Gastrocnemius medialis (tissue), 4 donors: Measurements from ENCODE around the gene HSCB.

Source experiments
- POLR2A ChIP-seq, 2 donors: fragments of 450-650 bp; IDR thresholded peaks; one replicate each; pipeline ENCODE4 v1.6.1; 2017; ENCODE audit warnings: antibody characterized with exemption in 2 of 2, mild to moderate bottlenecking in 2 of 2, moderate library complexity in 2 of 2
- TF ChIP-seq, protein P1 (sequence below), 5 experiments: fragments of 450-650 bp in 3 of 5; fragments of 200-600 bp in 2 of 5; sonication (generic) in 2 of 5; IDR thresholded peaks in 4 of 5; conservative IDR thresholded peaks in 1 of 5; 1 replicate in 4 of 5; 2 replicates in 1 of 5; pipeline ENCODE4 v1.5.1; 2016 to 2019; ENCODE audit warnings: antibody characterized with exemption in 5 of 5, mild to moderate bottlenecking in 3 of 5, moderate library complexity in 3 of 5

DNA sequence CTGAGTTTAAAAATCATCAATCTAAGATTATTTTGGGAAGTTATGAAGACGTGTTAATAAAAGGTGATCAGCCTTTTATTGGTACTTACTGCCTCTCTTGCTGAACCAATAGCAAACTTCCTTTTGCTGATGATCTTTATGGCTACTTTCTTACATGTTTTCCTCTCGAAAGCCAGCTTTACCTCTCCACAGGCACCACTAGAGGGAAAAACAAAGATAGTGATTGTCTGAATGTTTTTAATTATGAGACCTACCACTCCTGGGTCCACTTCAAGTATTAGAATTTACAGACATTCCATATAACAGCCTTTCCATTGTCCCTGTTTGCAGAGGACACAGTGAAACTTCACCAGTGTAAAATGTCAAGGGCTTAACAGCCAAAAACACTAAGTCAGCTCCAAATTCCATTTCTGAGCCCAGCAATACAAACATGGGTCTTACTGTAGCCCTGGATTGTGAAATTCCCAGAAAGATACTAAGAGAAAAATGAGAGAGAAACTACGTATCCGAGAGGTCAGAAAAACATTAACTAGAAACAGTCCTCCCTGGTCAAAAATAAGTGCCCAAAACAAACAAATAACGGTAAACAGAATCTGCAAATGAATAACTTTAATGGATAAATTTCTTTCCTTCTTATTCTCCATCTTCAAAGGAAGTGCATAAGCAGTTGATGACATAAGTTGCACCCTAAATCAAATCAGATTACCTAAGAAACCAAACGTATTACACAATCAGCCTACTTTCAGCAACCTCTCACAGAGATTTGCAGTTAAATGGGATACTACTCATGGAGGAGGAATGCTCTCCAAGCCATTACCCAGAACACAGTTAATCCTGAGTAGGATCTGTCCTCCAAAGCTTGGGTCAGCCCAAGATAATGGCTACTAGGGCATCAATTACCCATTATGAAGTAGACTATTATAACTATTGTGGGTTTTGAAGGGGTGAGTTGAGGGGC lies 29.7 kb upstream of the HSCB start:
- no peak for TF ChIP-seq POLR2A (IDR thresholded peaks at IDR 0.05)
- TF ChIP-seq, protein P1, sequence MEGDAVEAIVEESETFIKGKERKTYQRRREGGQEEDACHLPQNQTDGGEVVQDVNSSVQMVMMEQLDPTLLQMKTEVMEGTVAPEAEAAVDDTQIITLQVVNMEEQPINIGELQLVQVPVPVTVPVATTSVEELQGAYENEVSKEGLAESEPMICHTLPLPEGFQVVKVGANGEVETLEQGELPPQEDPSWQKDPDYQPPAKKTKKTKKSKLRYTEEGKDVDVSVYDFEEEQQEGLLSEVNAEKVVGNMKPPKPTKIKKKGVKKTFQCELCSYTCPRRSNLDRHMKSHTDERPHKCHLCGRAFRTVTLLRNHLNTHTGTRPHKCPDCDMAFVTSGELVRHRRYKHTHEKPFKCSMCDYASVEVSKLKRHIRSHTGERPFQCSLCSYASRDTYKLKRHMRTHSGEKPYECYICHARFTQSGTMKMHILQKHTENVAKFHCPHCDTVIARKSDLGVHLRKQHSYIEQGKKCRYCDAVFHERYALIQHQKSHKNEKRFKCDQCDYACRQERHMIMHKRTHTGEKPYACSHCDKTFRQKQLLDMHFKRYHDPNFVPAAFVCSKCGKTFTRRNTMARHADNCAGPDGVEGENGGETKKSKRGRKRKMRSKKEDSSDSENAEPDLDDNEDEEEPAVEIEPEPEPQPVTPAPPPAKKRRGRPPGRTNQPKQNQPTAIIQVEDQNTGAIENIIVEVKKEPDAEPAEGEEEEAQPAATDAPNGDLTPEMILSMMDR (IDR thresholded peaks at IDR 0.05 in 4 of 5, conservative IDR thresholded peaks at IDR 0.05 in 1 of 5) = peak in 1 of 5 experiments; percentile 15
